Cerebellar cortex (tissue), 1 donor: ENCODE data around the gene SRRT.

Experiments
- DNase-seq: peaks from one replicate; pipeline ENCODE4 v3.0.0-alpha.2; 2015; ENCODE audit warnings: low spot score

Gene SRRT, protein sequence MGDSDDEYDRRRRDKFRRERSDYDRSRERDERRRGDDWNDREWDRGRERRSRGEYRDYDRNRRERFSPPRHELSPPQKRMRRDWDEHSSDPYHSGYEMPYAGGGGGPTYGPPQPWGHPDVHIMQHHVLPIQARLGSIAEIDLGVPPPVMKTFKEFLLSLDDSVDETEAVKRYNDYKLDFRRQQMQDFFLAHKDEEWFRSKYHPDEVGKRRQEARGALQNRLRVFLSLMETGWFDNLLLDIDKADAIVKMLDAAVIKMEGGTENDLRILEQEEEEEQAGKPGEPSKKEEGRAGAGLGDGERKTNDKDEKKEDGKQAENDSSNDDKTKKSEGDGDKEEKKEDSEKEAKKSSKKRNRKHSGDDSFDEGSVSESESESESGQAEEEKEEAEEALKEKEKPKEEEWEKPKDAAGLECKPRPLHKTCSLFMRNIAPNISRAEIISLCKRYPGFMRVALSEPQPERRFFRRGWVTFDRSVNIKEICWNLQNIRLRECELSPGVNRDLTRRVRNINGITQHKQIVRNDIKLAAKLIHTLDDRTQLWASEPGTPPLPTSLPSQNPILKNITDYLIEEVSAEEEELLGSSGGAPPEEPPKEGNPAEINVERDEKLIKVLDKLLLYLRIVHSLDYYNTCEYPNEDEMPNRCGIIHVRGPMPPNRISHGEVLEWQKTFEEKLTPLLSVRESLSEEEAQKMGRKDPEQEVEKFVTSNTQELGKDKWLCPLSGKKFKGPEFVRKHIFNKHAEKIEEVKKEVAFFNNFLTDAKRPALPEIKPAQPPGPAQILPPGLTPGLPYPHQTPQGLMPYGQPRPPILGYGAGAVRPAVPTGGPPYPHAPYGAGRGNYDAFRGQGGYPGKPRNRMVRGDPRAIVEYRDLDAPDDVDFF

DNA sequence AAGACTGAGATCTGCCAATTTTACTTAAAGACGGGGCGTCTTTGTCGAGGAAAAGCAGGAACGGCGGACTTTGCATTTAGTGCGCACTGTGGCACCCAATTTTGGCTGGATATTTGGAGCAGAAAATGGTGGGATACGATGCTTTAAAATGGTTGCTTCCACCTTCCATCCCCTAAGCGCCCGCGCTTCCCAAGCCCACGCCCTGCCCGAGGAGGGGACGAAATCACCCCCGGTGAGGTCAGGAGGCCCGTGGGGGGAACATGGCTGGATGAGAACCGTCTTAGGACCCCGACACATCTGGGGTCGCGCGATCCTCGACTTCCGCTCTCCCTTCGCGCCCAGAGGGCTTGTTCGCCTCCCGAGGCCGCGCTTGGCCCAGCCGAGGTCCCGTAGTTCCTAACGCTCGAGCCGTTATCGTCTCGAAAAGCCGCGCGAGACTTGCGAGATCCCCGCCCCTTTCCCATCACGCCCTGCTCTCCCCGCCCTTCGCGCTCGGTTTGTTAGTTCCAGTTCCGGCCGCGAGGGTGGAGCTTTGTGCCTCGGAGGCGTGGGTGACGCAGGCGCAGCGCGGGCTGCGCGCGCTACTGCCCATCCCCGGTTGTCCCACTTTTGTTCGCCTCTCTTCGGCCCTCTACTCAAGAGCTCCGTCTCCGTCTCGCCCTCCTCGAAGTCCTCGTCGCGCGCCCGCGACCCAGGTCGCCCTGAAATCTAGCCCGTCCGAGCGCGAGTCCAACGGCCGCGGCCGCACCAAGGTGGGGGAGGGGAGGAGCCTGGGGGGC, at the start of gene SRRT:
TSS of gene SRRT (plus strand) at position 527 of the 779 bp plus-strand sequence. CDS start 488 bp downstream, outside the sequence.
- DNase-seq = peak; percentile 98

DNA sequence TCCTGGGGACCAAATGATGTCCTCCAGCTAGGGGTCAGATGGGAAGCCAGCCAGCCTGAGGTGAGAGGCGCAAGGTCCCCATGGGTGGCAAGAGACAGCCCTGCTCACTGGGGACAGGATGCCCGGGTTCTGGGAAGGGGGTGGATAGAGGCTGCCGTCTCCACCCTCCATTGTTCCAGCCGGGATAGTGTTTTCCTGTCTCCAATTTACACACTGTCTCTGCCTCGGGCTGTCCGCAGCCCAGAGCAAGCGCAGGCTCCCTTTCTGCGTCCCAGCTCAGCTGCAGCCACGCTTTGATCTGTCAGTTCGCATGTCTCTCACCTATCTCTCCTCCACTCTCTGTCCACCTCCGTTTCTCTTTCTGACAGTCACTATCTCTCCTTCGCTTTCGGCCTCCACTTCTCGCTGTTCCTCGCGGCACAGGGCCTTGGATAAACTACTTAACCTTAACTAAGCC, 49.7 kb upstream of the SRRT start:
- DNase-seq = no peak

DNA sequence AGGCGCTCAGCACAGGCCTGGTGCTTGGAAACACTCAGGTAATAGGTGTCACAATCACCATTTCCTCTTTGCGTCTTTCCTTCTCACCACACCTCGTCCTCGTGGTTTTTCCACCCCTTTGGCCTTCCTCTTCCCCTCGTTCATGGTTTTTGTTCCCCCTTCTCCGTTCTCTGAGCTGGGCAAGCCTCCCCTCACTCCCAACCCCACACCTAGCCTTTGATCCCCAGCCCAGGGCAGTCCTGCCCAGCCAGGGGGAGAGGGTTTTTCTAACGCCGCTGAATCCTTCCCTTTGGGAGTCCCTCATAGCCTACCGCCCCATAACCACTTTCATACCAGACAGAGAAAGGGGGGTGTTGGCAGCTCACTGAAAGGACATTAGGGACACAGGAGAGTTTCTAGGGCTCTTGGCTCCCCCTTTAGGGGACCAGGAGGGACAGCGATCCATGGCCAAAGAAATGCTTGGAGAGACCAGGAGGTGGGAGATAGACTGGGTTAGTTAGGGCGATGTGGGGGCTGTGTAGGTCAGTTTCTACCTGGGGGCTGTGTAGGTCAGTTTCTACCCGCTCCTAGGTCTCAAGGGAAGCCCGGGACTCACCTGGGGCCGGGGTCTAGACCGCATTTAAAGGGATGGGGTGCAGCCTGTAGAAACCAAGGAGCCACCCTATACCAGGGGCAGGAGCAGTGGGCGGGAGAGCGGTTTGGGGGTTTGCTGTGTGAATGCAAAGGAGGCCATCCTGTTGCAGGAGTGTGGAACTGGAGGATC, 49.0 kb upstream of the SRRT start:
- peak; percentile 51 for DNase-seq

DNA sequence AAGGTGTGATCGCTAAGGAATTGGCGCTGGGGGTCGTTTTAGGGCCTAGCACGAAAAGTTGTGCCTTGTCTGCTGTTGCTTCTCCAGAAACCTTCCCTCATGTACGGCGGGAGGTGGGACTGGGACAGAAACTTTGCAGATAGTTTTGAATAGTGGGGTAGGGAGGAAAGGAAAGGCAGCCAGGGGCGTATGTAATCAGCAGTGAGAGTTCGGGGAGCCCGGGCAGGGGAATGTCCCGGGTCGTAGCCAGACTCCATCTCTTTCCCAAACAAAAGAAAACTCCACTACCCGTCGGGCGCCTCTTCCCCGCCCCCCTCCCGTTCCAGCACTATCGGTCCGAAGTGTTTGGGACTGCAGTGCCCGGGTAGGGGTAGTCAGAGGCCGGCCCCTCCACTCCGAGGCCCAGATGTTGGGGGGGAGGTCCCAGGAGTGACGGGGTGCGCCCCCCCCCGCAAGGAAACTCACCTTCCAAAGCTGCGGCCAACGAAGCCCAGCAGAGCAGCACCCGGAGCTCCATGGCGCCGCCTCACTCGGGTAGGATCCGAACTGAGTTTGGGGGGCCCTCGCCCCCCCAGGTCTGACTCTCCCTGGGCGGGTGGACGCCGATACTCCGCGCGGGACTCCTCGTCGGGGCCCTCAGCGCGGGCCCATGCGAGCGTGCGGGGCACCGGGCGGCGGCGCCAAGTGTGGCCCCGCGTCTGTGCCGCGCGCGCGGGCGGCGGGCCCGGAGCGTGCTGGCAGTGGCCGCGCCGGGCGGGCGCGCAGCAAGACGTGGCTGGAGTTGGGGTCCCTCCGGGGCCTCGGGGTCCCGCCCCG, 48.2 kb upstream of the SRRT start:
- DNase-seq = no peak

DNA sequence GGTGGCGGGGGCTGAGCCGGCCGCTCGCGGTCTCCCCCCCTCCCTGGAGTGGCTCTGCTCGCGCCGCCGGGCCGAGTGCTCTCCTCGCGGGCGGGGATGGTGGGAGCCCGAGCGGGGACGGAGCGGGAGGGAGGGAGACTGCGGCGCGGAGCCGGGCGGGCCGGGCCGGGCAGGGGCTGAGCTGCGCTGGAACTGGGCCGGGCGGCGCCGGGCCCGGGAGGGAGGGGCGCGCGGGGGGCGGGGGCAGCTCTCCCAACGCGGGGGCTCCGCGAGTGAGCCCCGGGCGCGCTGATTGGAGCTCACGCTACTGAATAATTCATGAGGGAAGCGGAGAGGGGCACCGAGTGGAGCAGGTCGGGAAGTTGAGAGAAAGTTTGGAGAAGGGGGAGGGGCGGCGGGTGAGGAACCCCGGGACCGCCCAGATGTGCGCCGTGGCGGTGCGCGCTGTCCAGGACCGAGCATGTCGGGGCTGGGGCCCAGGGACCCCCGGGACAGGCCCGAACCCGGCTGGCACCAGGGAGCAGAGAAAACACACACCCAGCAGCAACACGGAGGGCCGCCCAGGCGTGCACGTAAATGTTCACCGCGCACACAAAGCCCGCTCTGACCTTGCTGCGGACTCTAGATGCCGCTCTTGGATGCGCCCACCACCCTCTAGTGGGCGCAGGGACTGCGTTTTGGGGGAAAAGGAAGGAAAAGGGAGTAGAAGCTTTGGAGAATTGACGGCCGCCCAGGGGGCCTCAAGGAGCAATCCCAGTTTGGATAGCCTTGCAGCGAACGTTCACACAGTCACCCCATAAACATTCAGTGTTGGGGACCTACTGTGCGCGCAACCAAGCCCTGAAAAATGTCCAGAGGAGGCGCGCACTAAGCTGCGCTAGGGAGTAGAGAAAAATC, 47.3 kb upstream of the SRRT start, which contains the start of gene EPHB4:
TSS of gene EPHB4 (minus strand) at position 194 of the 897 bp plus-strand sequence. CDS start 493 bp downstream, outside the sequence.
- DNase-seq = peak; percentile 75

DNA sequence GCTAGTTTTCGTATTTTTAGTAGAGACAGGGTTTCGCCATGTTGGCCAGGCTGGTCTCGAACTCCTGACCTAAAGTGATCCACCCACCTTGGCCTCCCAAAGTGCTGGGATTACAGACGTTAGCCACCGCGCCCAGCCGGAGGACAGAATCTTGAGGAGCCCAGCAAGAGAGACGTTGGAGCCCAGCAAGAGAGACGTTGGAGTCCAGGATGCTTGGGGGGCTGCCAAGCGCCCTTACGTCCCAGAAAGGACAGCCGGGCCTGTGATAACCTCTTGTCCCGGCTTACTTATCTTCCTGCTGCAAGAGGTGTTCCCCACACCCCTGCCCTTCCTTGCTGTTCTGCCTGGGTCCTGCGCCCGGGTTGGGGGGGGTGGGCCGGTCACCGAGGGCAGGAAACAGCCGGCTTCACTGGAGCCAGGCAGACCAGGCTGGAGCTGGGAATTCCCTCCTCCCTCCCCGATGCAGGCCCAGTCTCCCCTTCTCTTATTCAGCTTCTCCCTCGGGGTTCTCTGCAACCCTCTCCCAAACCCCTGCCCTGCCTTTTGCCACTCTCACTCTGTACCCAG, 45.7 kb upstream of the SRRT start:
- no peak for DNase-seq

DNA sequence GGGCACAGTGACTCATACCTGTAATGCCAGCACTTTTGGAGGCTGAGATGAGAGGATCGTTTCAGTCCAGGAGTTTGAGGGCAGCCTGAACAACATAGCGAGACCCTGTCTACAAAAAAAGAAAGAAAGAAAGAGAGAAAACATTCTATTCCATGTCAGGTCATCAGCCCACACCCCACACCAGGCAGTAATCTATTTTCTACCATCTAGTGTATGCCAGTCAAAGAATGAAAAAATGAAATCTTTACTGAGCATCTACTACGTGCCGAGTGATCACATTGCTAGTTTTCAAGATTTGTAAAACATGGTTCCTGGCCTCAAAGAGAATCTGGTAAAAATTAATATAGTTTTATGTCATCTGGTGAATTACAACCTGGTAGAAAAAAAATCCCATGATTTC, 44.5 kb upstream of the SRRT start:
- no peak for DNase-seq

DNA sequence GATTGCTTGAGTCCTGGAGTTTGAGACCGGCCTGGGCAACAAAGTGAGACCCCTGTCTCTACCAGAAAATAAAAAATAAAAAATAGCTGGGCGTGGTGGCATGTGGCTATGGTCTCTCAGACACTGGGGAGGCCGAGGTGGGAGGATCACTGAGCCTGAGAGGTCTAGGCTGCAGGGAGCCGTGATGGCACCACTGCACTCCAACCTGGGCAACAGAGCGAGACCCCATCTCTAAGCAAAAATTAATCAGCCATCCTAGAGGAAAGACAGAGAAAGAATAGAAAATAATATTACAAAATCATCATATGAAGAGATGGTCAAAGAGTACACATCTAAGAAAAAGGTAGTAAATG, 42.6 kb upstream of the SRRT start:
- no peak for DNase-seq

DNA sequence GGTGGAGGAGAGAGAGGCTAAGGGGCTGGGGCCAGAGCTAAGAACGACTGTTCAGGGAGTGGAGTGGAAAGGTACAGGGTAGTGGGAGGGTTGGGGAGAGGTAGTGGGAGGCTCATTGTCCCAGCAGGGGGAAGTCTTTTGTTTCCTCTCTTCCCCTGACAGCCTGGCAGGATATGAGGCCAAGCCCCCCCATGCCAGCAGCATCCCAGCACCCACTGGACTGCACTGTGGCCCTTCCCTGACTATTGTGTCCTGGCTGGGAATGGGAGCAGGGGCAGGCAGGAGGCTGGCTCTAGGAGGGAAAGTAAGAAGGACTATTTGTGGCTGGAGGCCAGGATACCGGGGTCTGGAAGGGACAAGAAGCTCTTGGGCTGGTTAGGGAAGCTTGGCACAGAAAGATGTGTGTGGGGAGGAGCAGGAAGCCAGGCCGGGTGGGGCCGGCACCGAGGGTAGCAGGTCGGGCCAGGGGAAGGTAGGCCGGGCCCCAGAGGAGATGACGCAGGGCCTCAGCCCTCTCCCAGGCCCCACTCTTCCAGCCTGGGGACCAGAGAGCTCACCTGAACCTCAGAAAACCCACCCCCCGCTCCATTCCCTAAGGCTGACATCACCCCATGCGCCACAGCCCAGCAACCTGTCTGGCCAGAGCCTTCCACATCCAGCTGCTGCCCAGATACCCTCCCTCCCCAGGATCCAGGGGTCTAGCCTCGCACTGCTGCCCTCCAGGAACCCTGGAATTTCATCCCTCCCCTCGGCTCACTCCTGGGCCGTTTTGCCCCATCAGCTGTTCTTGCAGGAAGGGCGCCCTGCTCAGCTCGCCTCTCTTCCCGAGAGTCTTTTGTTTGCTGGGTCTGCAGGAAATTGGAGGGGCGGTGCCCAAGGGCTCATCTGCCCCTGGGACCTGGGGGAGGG, 38.7 kb upstream of the SRRT start:
- DNase-seq = peak; percentile 72

DNA sequence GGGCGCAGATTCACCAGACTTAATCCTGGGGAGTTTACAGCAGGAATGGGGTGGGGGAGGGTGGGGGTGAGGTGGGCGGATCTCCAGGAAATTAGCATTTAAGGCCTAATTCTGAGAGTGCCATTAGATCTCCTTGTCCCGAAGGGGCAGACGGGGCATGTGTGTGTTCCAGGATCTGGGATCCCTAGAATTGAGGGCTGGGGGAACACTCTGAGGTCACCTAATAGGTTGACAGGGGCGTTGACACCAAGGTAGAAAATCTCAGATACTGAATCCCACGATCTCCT, 38.1 kb upstream of the SRRT start:
- no peak for DNase-seq

DNA sequence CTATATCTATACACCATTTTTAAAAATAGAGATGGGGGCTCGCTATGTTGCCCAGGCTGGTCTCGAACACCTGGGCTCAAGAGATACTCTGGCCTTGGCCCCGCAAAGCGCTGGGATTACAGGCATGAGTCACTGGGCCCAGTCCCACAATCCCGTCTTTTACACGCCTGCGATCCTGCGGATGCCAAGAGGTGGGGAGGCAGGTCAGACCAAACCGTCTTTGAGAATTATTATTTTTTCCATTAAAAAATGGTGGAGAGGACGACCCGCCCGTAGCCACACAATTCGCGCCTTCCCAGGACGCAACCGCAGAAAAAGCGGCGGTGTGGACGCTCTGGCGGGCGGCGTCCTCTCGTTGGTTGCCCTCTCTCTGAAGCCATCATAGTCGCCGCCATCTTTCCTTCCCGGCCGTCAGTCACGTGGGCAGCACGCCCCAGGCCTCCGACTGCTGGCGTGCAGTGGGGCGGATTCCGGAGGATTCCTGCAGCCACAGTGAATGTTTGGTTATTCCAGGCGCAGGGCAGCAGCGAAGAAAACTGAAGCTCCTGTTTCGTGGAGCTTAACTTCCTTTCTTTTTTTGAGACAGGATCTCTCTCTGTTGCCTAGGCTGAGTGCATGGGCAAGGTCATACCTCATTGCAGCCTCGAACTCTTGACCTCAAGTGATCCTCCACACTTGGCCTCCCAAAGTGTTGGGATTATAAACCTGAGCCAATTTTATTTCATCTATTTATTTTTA, 37.6 kb upstream of the SRRT start:
- DNase-seq = peak; percentile 94

DNA sequence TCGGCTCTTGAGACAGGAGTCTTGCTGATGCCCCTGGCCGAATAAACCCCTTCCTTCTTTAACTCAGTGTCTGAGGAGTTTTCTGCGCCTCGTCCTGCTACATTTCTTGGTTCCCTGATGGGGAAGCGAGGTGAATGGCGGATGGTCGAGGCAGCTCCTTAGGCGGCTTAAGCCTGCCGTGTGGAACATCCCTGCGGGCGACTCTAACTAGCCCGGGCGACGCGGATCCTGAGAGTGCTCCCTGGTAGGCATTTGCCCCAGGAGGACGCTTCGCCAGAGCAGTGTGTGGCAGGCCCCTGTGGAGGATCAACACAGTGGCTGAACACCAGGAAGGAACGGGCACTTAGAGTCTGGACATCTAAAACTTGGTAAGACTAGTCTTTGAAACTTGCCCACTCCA, 35.5 kb upstream of the SRRT start:
- DNase-seq = no peak

DNA sequence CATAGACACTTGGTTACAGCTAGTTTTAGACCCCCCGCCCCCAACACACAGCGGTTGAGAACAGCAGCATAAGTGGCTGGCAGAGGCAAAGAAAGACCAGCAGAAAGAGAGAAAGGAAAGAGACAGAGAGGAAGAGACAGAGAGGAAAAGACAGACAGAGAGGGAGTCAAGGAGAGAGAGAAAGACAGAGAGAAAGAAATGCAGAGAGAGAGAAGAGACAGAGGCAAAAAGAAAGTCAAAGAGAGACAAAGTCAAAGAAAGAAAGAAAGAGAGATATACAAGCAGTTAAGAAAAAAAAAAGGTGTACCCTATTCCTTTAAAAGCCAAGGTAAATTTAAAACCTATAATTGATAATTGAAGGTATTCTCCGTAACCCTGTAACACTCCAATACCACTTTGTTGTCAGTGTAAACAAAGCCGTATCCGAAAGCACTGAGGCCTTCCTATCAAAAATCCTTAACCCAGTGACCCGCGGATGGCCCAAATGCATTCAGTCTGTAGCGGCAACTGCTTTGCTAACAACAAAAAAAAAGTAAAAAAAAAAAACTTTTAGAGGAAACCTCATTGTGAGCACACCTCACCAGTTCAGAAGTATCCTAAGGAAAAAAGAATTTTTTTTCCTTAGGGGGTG, 34.3 kb upstream of the SRRT start:
- no peak for DNase-seq

DNA sequence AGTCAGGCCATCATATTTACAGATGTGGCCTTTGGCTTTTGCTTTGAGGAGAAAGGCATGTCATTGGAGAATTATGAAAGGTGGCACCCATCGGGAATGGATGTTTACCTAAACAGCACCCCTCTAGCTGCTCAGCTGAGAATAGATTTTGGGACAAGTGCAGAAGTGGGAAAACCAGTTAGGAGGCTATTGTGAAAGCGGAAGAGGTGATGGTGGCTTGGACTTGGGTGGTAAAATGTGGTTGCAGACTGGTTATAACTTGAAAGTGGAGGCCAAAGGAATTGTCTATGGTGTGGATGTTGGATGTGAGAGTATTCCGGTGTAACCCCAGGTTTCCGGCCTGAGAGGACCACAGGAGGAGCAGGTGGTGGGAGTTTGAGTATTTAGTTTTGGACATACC, 27.5 kb upstream of the SRRT start:
- DNase-seq = no peak

DNA sequence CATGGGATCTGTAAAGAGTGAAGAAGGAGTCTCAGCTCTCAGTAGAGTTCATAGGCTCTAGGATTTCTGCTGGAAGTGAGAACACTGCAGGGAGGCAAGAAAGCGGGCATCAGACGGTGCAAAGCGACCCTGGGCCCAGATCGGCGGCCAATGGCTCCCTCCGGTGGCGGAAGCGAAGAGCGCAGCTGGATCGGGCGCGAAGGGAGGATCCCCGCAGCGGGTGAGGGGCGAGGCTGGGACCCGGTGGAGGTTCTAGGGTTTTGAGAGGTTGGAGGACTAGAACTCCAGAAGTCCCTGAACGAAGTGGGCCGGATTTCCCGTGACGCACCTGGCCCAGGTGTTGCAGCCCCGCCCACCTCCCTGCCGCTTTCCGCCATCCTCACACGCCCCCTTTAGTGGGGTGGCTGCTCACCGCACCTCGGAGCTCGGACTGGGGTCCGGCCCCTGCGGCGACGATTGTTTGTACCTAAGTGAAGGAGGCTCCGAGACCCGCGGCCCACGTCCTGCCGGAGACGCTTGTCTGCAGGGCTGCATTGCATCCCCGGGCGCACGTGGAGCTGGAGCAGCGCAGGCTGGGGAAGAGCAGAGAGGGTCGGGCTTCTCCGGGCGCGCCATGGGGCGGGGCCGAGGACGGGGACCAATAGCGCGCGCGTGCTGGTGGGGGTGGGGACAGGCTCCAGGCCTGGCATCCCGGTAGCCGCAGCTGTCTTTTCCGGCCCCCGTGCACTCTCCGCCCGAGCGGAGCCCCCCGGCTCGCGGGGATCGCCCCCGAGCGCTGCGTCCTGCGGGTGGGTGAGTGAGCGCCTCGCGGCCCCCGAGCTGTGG, 22.6 kb upstream of the SRRT start, which contains the start of gene SLC12A9:
TSS of gene SLC12A9 (plus strand) at position 666 of the 825 bp plus-strand sequence. CDS start 1,485 bp downstream, outside the sequence.
- DNase-seq = peak; percentile 85
